HepG2 (cell line): ENCODE measurements around the gene CDC23. TPM values are rescaled to one million over a fixed set of nuclear protein-coding genes. Genes with fewer than 3 reads are reported as not detected.

Source experiments
- REST ChIP-seq, 2 experiments: IDR thresholded peaks; 2 replicates each; pipeline ENCODE4 v1.6.1; 2011 to 2012; ENCODE audit warnings: low read length in 2 of 2, borderline replicate concordance in 1 of 2, low read depth in 1 of 2, mild to moderate bottlenecking in 1 of 2, moderate library complexity in 1 of 2
- ZBTB10 ChIP-seq: sonication (generic); formaldehyde crosslinking; IDR thresholded peaks from 2 replicates; pipeline ENCODE4 v1.4.0; 2020; ENCODE audit warnings: missing genetic modification reagents, borderline replicate concordance
- ZNF460 ChIP-seq: sonication (generic); formaldehyde crosslinking; IDR thresholded peaks from 2 replicates; pipeline ENCODE4 v1.5.1; 2020; ENCODE audit warnings: missing genetic modification reagents, mild to moderate bottlenecking, borderline replicate concordance
- polyA plus RNA-seq, 8 experiments: library from polyadenylated mRNA; depleted of rRNA in 3 of 8; stranded (reverse) in 7 of 8; unstranded in 1 of 8; fragments of >200 nt; fragmentation: Illumina TruSeq in 4 of 8; extraction: Trizol in 4 of 8; gene quantifications; 2 replicates each; pipeline versions ENCODE4 v1.2.1 to v1.2.3, GENCODE V29; 2011 to 2016; ENCODE audit warnings: low read depth in 4 of 8, missing spikeins in 1 of 8, mixed read lengths in 1 of 8; ENCODE audit not compliant: insufficient read depth in 1 of 8
- total RNA-seq, 5 experiments: library from RNA; depleted of rRNA; stranded (reverse); fragments of >200 nt; fragmentation: Illumina TruSeq; extraction: Trizol; gene quantifications; 2 replicates each; pipeline ENCODE4 v1.2.3, GENCODE V29; 2016; ENCODE audit warnings: low read depth in 1 of 5

The CDC23 gene
- total and polyA plus RNA-seq, 2 of the 13 experiments (the other 11 are each of a cell fraction or from before 2014, with no cell fraction given): 38.3 to 47.7 TPM

- TF ChIP-seq REST (IDR thresholded peaks at IDR 0.05; ENCODE audit: borderline replicate concordance in 1 of 2, low read depth in 1 of 2, low read length in 2 of 2): peak in 1 of 2 experiments; percentile 58; a peak in 2 of 4 replicates
- no peak; the same call in 1 of the 2 replicates for TF ChIP-seq ZBTB10
- TF ChIP-seq ZNF460: no peak
Measured at GRCh38 chr5:138213161-138214029, at the start of gene CDC23 (continued).
